GM12801 (cell line): ENCODE measurements around the gene CACNA1I.

Experiments used
- CTCF ChIP-seq: IDR thresholded peaks from one replicate; pipeline ENCODE4 v1.5.1; 2011; ENCODE audit warnings: control low read depth; ENCODE audit not compliant: insufficient read length; ENCODE audit errors: extremely low read depth

Gene CACNA1I

DNA sequence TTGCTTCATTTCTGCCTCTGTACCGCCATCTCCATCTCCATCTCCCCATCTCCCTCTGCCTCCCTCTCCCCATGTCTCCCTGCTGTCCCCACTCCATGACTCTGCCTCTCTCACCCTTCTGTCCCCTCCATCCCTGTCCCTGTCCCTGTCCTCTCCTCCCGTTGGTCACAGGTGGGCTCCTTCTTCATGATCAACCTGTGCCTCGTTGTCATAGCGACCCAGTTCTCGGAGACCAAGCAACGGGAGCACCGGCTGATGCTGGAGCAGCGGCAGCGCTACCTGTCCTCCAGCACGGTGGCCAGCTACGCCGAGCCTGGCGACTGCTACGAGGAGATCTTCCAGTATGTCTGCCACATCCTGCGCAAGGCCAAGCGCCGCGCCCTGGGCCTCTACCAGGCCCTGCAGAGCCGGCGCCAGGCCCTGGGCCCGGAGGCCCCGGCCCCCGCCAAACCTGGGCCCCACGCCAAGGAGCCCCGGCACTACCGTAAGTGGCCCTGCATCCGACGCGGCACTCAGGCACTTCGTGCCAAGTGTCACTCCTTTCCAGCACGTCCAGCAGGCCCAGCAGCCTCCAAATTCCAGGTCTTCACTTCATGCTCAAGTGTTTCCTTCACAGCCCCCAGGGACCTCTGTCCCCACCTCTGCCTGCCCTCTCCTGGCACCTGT, 76.0 kb downstream of the CACNA1I start:
- no peak for TF ChIP-seq CTCF

DNA sequence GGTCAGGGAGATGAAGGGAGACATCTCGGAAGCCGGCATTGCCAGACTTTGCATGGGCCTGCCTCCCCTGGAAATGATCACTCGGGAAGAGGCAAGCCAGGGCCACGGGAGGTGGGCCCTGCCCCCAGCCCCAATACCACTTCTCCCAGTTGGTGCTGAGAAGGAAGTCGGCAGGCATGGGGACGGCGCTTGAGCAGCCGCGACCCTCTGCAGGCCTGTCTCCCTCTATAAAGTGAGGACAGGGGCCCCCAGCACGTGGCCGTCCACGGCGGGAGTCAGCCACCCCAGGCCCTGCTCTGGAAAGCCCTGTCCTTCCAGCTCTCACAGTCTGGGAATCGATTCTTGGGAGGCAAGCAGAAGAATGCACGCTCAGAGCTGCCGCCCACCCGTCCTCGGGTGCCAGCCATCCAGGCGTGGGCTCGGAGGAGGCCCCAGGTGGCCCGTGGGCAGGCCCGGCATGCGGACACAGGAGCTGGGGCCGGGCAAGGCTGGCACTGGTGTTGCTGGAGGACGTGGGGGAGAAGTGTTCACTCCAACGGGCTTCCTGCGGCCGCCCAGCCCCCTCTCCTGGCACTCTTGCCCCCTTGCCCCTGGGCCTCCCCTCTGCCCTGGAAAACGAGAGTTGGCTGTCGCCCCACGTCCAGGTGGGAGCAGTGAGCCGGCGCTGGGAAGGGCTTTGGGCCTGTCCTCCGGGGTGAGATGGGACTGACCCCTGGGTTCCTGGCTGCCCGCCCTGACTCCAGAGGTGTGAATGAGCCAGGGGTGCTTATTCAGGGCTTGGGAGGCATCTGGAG, 77.5 kb downstream of the CACNA1I start:
- TF ChIP-seq CTCF: no peak

DNA sequence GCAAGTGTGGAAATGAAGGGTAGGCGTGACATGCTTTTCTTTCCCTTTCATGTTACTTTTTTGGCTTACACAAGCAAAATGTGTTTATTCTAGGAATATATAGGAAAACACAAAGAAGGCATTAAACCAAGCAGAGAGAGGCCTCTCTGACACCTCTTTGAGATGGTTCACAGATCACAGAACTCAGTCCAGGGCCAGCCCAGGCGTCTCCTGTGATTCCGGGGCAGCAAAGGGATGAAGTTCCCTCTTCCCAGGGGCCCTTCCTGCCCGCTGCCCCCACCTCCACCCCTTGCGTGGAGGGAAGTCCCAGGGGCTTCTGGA, 78.0 kb downstream of the CACNA1I start:
- TF ChIP-seq CTCF: no peak

GRCh38 chr22:39649500-39650089, 79.0 kb downstream of the CACNA1I start:
- TF ChIP-seq CTCF: no peak

GRCh38 chr22:39651053-39651996, 80.8 kb downstream of the CACNA1I start:
- no peak for TF ChIP-seq CTCF

DNA sequence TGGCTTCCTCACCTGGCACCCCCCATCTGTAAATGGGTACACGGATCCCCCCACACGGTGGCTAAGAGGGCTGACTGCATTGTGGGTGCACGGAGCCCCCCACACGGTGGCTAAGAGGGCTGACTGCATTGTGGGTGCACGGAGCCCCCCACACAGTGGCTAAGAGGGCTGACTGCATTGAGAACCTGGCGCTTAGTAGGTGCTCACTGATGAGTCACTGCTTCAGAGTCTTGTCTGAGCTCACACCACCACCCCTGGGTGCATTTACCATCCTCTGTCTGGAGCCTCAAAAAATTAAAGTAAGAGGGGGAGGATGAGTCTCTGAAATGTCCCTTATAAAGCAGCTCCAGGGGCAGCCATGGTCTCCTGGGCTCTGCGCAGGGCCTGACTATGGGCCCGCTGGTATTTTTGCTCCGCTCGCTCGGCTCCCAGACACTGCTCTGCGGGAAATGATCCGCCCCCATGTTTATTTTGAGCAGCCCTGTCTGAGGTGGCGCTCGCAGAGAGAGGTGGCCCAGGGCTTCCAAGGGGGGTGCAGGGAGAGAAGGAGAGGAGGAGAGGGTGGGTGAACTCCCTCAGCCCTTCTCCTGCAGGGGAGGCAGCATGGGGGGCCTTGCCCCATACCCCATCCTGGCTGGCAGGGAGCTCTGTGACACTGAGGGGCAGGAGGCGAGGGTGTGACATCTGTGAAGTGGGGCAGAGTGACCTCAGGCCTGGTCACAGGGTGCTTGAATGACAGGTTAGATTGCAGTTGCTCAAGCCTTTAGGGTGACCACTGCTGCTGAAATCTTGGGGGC, 82.6 kb downstream of the CACNA1I start:
- TF ChIP-seq CTCF: no peak
